GM19452 (cell line): ENCODE results near the gene EXOSC10.
"Not testable (repeated sequence)": the region's sequence is repeated elsewhere in the genome, so short reads cannot be mapped to it uniquely, and the experiment has no call there.

Experiments used
- ATAC-seq: cut with Tn5 transposase; IDR thresholded peaks from one replicate; pipeline ENCODE4 v1.9.1; 2021; ENCODE audit not compliant: unreplicated experiment

Gene EXOSC10

DNA sequence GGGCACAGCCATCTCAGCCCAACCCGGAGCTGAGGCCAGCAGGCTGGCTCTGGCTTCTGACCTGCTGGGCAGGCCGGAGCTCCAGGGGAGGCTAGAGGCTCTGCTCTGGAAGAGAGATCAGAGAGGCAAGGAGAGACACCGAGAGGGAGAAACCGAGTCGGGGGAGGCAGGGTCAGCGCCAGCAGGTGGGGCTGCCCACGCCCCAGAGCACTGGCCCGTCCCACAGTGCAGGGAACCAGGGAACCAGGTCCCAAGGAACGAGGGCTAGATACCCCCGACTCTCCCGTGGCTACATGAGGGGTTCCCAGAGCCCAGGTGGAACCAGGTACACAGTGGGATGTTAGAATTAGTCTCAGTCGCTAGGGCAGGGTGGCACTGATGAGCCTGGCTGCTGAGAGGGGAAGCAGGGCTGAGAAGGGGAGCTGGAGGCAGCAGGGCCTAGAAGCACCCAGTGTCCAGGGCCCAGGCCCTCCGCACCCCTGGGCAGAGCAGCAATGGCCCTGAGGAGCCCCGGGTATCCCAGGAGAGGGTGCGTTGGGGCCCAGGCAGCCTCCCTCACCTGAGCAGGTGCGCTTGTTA is 54.7 kb downstream of the EXOSC10 start:
- no peak for ATAC-seq

- no peak for ATAC-seq
These were observed 55.4 kb downstream of the EXOSC10 start for GRCh38 chr1:11044086-11044848.

DNA sequence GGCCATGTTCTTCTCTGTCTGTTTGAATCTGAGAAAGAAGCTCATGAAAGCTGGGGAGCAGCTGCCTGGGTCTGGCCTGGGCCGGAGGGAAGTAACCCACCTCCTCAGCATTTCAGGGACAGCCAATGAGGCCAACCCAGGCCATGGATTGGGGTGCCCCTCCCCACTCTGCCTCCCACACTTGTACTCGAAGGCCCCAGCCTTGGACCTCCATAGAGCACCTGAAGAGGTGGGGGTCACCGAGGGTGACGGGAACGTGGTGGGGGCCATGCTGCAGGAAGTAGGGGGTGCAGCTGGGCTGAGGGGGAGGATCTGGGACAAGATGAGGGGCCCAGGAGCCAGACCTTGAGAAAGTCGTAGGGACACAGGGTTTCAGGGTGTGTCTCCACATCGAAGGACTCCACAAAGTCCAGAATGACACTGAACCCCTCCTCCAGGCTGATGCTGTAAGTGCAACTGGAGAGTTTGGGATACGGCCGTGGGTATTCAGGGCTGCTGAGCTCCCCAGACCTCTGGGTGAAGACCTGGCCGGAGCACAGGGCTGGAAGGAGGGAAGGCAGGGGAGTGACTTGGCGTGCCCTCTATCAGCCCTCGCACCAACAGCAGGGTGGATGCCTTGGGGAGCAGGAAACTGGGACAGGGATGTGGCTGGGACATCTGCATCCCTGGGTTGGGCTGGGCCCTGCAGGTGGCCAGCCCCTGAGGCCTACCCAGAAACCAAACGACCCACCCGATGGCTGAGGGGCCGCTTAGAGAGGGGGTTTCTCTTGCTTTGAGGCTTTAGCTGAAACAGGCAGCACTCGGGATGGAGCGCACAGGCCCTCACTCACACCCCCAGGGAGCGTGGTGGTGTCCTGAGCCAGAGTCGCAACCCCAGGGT is 56.4 kb downstream of the EXOSC10 start:
- no peak for ATAC-seq

DNA sequence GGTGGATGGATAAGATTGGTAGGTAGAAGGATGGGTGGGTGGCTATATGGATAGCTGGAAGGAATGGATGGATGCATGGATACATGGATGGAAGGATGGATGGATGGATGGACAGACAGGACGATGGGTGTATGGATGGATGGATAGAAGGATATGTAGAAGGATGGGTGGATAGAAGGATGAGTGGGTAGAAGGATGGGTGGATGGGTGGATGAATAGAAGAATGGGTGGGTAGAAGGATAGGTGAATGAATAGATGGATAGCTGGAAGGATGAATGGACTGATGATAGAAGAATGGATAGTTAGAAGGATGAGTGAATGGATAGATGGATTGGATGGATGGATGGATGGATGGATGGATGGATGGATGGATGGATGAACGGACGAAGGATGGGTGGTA is 57.6 kb downstream of the EXOSC10 start:
- no peak for ATAC-seq

DNA sequence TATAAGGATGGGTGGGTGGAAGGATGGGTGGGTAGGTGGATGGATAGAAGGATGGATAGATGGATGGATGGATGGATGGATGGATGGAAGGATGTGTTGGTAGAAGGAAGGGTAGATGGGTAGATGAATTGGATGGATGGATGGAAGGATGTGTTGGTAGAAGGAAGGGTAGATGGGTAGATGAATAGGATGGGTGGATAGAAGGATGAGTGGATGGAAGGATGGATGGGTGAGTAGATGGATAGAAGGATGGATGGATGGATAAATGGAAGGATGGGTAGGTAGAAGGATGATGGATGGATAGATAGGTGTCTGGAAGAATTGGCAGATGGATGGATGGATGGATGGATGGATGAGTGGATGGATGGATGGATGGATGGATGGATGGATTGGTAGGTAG is 58.6 kb downstream of the EXOSC10 start:
- no peak for ATAC-seq

DNA sequence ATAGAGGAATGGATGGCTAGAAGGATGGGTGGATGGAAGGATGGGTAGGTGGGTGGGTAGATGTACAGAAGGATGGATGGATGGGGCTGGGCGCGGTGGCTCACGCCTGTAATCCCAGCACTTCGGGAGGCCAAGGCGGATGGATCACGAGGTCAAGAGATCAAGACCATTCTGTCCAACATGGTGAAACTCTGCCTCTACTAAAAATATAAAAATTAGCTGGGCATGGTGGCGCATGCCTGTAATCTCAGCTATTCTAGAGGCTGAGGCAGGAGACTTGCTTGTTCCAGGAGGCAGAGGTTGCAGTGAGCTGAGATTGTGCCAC is 59.6 kb downstream of the EXOSC10 start:
- ATAC-seq, result not testable (repeated sequence)

DNA sequence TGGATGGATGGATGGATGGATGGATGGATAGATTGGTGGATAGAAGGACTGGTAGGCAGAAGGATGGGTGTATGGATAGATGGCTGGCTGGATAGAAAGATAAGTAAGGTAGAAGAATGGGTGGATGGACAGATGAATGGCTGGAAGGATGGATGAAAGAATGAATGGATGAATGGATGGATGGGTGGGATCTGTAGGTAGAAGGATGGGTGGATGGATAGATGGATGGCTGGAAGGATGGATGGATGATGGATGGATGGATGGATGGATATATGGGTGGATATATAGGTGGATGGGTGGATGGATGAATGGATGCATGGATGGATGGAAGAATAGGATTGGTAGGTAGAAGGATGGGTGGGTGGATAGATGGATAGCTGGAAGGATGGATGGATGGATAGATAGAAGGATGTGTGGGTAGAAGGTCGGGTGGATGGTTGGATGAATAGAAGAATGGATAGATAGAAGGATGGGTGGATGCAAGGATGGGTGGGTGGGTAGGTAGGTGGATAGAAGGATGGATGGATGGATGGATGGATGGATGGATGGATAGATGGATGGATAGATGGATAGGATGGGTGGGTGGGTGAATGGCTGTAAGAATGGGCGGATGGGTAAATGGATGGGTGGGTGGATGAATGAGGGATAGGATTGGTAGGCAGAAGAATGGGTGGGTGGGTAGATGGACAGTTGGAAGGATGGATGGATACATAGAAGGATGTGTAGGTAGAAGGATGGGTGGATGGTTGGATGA is 60.1 kb downstream of the EXOSC10 start:
- ATAC-seq, result no peak

DNA sequence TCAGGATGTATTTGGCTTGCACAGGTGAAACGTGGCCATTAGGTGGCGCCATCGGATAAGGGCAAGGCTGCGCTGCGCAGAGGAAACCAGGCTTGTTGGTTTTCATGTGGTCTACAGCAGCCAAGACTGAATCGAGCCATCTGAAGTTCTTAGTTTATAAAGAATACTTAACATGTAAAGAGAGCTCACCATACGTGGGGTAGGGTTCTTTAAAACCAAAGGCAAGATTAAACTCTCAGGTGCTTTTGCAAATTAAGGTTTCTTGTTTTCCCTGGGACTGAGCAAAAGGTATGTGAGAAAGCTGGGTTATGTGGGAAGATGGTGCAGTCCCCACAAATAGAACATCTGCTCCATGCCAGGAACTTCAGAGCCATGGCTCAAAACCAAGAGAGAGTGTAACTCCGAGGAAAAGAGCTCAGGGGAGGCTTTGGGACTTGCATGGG is 61.9 kb downstream of the EXOSC10 start:
- ATAC-seq, result no peak

DNA sequence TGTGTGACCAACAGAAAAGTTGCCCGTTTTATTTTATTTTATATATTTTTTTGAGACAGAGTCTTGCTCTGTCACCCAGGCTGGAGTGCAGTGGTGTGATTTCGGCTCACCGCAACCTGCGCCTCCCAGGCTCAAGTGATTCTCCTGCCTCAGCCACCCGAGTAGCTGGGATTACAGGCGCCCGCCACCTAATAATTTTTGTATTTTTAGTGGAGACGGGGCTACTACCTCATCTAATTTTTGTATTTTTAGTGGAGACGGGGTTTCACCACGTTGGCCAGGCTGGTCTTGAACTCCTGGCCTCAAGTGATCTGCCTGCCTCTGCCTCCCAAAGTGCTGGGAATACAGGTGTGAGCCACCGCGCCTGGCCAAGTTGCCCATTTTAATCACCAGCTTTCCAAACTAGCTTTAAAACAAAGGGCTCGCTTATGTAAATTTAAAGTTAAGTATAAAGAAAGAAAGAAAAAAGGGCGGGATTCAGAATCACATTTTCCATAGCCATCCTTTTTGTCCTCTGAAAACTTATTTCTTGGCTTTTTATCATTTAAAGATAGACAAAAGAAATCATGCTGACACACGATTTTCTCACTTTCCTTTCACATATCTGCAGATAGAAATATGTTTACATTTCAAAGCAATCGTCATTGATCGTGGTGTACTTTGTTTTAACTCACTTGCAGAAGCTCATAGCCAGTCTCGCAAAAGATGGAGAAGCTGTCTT is 62.5 kb downstream of the EXOSC10 start:
- ATAC-seq, result not testable (repeated sequence)

DNA sequence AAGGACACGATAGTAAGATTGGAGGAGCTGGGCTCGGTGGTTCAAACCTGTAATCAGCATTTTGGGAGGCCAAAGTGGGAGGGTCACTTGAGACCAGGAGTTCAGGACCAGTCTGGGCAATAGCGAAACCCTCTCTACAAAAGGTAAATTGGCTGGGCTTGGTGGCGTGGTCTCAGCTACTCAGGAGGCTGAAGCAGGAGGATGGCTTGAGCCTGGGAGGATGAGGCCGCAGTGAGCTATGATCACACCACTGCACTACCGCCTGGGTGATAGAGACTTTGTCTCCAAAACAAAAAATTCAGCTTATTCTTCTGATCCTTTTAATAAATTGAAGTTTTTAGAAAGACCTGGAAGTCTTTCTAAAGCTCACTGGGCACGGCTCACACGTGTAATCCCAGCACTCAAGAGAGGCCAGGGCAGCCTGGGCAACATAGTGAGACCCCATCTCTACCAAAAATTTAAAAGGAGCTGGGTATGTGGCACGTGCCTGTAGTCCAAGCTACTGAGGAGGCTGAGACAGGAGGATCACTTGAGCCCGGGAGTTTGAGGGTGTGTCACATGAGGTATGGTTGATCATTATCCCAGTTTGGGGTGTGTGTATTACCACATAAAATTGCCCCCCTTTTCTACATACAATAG is 67.9 kb downstream of the EXOSC10 start:
- no peak for ATAC-seq

DNA sequence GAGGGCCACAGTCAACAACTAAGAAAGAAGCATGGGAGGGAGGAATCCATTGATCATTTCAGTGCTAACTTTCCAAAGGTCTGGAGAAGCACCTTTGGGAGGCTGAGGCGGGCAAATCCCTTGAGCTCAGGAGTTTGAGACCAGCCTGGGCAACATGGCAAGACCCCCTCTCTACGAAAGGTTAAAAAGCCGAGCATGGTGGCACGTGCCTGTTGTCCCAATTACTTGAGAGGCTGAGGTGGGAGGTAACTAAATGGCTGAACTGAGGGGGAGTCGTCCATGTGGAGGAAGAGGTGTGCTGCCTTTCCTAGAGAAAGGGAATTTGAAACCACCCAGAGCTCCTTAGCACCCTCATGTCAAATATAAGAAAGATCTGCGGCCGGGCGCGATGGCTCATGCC is 68.8 kb downstream of the EXOSC10 start:
- no peak for ATAC-seq

DNA sequence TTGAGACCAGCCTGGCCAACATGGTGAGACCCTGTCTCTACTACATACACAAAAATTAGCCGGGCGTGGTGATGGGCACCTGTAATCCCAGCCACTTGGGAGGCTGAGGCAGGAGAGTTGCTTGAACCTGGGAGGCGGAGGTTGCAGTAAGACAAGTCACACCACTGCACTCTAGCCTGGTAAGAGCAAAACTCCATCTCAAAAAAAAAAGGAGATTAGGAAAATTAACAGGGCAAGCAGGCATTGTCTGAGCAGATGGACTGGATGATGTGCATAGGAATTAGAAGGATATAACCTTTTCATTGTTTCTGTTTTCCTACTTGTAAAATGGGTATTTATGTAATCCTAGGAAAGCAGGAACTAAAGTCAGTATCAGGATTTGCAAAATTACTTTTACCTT is 71.7 kb downstream of the EXOSC10 start:
- ATAC-seq, result no peak

DNA sequence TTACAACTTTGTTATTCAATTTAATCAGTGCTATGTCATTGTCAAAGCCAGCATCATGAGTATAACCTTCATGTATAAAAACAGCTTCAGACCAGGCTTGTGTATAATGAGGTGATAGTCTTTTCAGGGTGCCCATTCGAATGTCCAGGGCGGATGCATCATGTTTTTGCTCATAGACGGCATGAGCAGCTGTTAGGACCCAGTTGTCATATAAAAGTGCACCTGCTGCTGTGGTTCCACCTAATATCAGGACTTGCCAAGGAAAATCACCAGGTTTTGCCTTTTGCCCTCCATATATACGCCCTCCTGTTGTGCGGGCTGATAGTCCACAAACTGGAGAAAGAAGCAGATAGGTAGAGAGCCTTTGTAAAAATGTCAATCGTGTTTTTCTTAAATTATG is 72.4 kb downstream of the EXOSC10 start:
- no peak for ATAC-seq

DNA sequence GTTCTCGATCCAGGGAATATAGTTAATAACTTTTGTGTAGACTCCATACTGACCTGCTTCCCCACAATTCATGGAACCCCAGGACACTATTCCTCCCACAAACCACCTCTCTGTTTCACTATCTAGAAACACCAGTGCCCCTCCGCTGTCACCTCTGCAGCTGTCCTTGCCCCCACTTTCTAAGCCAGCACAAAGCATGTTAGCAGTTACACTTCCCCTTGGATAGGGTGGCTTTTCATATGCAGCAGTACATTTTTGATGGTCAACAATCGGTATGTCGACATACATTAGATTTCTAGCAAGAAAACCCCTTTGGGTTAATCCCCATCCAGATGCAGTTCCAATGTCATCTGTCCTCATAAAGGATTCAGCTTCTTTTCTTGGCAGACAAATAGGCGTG is 72.8 kb downstream of the EXOSC10 start:
- no peak for ATAC-seq

GRCh38 chr1:11026052-11026451 is 73.6 kb downstream of the EXOSC10 start:
- no peak for ATAC-seq

DNA sequence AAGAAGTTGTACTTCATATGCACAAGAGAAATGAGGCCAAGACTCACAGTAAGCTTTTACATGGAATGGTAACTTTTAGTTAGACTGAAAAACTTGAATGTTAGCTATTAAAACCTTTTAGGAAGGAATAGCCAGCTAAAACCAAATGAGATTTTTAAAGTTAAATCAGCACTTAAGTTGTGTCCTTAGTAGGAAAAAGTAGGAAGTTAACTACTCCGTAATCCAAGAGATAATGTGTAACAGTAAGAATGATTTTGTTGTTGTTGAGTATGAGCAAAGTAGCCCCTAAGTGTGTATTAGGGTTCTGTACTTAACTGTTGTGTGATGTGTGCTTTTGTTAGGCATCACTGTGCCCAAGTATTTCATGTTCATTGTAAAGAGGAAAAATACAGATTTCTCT is 74.1 kb downstream of the EXOSC10 start:
- ATAC-seq, result no peak

GRCh38 chr1:11024874-11025203 is 74.8 kb downstream of the EXOSC10 start:
- ATAC-seq, result no peak

DNA sequence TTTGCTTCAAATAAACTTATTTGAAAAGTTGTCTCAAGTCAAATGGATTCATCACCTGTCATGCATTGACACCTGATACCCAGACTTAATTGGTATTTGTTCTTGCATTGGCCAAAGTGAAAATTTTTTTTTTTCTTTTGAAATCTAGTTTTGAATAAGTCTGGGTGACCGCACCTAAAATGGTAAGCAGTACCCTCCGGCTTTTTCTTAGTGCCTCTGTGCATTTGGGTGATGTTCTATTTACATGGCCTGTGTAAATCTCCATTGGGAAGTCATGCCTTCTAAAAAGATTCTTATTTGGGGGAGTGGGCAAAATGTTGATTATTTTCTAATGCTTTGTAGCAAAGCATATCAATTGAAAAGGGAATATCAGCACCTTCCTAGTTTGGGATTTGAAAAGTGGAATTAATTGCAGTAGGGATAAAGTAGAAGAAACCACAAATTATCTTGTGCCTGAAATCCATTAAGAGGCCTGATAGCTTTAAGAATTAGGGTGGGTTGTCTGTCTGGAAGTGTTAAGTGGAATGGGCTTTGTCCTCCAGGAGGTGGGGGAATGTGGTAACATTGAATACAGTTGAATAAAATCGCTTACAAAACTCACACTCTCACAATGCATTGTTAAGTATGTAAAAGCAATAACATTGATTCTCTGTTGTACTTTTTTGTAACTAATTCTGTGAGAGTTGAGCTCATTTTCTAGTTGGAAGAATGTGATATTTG is 75.4 kb downstream of the EXOSC10 start:
- ATAC-seq, result no peak

- no peak for ATAC-seq
These were observed 76.5 kb downstream of the EXOSC10 start for GRCh38 chr1:11023201-11023600.

DNA sequence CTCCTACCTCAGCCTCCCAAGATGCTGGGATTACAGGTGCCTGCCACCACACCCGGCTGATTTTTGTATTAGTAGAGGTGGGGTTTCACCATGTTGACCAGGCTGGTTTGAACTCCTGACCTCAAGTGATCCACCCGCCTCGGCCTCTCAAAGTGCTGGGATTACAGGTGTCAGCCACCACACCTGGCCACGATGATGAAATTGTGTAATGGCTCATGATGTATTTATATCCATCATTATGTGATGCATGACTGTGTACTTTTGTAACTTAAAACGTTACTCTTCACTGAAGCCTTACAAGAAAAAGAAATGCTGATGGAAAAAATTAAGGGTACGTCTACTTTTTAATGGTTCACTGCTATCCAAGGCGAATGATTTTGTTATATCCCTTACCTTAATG is 79.7 kb downstream of the EXOSC10 start:
- no peak for ATAC-seq
